IMR-90 (cell line): ENCODE measurements around the gene EMCN. TPM values are rescaled to one million over a fixed set of nuclear protein-coding genes. Genes with fewer than 3 reads are reported as not detected.

Experiments
- ATAC-seq: fragments of 200-7000 bp; cut with Tn5 transposase; 2 replicates; pipeline ENCODE4 v1.9.1; 2020; ENCODE audit warnings: low read depth, mild to moderate bottlenecking, moderate library complexity
- BruUV-seq: library from RNA; stranded (reverse); fragments of 400-500 nt; replicated peaks from 2 replicates; lab custom pipeline; 2021; lab: Mats Ljungman, UMichigan
- CTCF ChIA-PET: fragments of 300-600 bp; formaldehyde crosslinking; extraction: SDS; loops from one replicate; lab custom pipeline; 2021; ENCODE audit warnings: antibody characterized with exemption; lab: Yijun Ruan, JAX
- POLR2A ChIA-PET: fragments of 300-600 bp; sonication (Branson Sonifier 250); formaldehyde crosslinking; loops from one replicate; lab custom pipeline; 2022; ENCODE audit warnings: antibody characterized with exemption; ENCODE audit not compliant: unreplicated experiment; lab: Charles Lee
- DNase-seq: peaks from one replicate; pipeline ENCODE4 v3.0.0; 2013
- H2AFZ ChIP-seq: replicated peaks from 2 replicates; pipeline ENCODE3; 2013; ENCODE audit warnings: low read length, mild to moderate bottlenecking; ENCODE audit not compliant: poor library complexity
- H2AK5ac ChIP-seq: 2 replicates; pipeline ENCODE4 v1.6.1; 2013; ENCODE audit warnings: low read depth, low read length, inconsistent platforms
- H2AK9ac ChIP-seq: replicated peaks from 2 replicates; pipeline ENCODE3; 2013; ENCODE audit warnings: mild to moderate bottlenecking, low read depth, low read length, moderate library complexity; ENCODE audit not compliant: poor library complexity
- H2BK120ac ChIP-seq: 2 replicates; pipeline ENCODE4 v1.6.1; 2013; ENCODE audit warnings: low read depth, low read length, inconsistent platforms
- H2BK15ac ChIP-seq: 3 replicates; pipeline ENCODE4 v1.6.1; 2013; ENCODE audit warnings: low read depth, low read length, inconsistent platforms
- H2BK20ac ChIP-seq: 2 replicates; pipeline ENCODE4 v1.6.1; 2013; ENCODE audit warnings: low read depth, mild to moderate bottlenecking, inconsistent platforms, low read length, moderate library complexity
- H2BK5ac ChIP-seq: 2 replicates; pipeline ENCODE4 v1.6.1; 2013; ENCODE audit warnings: mild to moderate bottlenecking, low read depth, low read length, inconsistent platforms; ENCODE audit not compliant: poor library complexity, severe bottlenecking
- H3K14ac ChIP-seq: replicated peaks from 2 replicates; pipeline ENCODE4 v1.6.1; 2013; ENCODE audit warnings: low read depth, low read length, inconsistent platforms
- H3K18ac ChIP-seq: 2 replicates; pipeline ENCODE4 v1.6.1; 2013; ENCODE audit warnings: low read depth, low read length, control low read depth
- H3K23ac ChIP-seq: 2 replicates; pipeline ENCODE4 v1.6.1; 2013; ENCODE audit warnings: low read depth, low read length, inconsistent platforms
- H3K27ac ChIP-seq: 2 replicates; pipeline ENCODE4 v1.5.1; 2013; ENCODE audit warnings: mild to moderate bottlenecking, control low read depth, low read length; ENCODE audit not compliant: insufficient read depth
- H3K27me3 ChIP-seq: 2 replicates; pipeline ENCODE4 v1.6.1; 2013; ENCODE audit warnings: low read length; ENCODE audit not compliant: control insufficient read depth, insufficient read depth
- H3K36me3 ChIP-seq: 2 replicates; pipeline ENCODE4 v1.6.1; 2013; ENCODE audit warnings: low read length, mixed read lengths; ENCODE audit not compliant: control insufficient read depth, insufficient read depth
- H3K4ac ChIP-seq: 2 replicates; pipeline ENCODE4 v1.6.1; 2013; ENCODE audit warnings: low read depth, low read length, inconsistent platforms
- H3K4me1 ChIP-seq: 2 replicates; pipeline ENCODE4 v1.6.1; 2013; ENCODE audit warnings: low read length, mixed read lengths; ENCODE audit not compliant: control insufficient read depth, insufficient read depth
- H3K4me2 ChIP-seq: 2 replicates; pipeline ENCODE4 v1.6.1; 2013; ENCODE audit warnings: low read depth, mild to moderate bottlenecking, control low read depth, low read length, moderate library complexity
- H3K4me3 ChIP-seq: 2 replicates; pipeline ENCODE4 v1.5.1; 2013; ENCODE audit warnings: low read depth, mild to moderate bottlenecking, control low read depth, low read length, moderate library complexity; ENCODE audit not compliant: insufficient read depth
- H3K56ac ChIP-seq: 2 replicates; pipeline ENCODE4 v1.6.1; 2013; ENCODE audit warnings: low read length, inconsistent platforms; ENCODE audit not compliant: insufficient read depth; ENCODE audit errors: extremely low read depth
- H3K79me1 ChIP-seq, 2 experiments: 2 replicates each; pipeline ENCODE4 v1.6.1; 2013; ENCODE audit warnings: low read length in 2 of 2, inconsistent platforms in 1 of 2, low read depth in 1 of 2
- H3K9ac ChIP-seq: 2 replicates; pipeline ENCODE4 v1.6.1; 2013; ENCODE audit warnings: low read depth, low read length, control low read depth
- H3K9me1 ChIP-seq: 2 replicates; pipeline ENCODE4 v1.6.1; 2013; ENCODE audit warnings: low read length, inconsistent platforms; ENCODE audit not compliant: insufficient read depth
- H3K9me3 ChIP-seq: 2 replicates; pipeline ENCODE4 v1.6.1; 2013; ENCODE audit warnings: low read length; ENCODE audit not compliant: control insufficient read depth, insufficient read depth
- H4K20me1 ChIP-seq: 2 replicates; pipeline ENCODE4 v1.6.1; 2013; ENCODE audit warnings: low read length, inconsistent platforms; ENCODE audit not compliant: insufficient read depth
- H4K5ac ChIP-seq: 2 replicates; pipeline ENCODE4 v1.6.1; 2013; ENCODE audit warnings: mild to moderate bottlenecking, low read depth, low read length, control low read depth
- H4K8ac ChIP-seq, 2 experiments: 2 replicates each; pipeline ENCODE4 v1.6.1; 2013; ENCODE audit warnings: low read depth in 2 of 2, low read length in 2 of 2, control low read depth in 1 of 2, inconsistent platforms in 1 of 2
- H4K91ac ChIP-seq: 2 replicates; pipeline ENCODE4 v1.6.1; 2013; ENCODE audit warnings: low read depth, low read length, inconsistent platforms; ENCODE audit not compliant: insufficient read depth
- CHD1 ChIP-seq: IDR thresholded peaks from 2 replicates; pipeline ENCODE4 v1.6.1; 2012; ENCODE audit warnings: low read depth, low read length, improper control_type of control experiment
- CTCF ChIP-seq: conservative IDR thresholded peaks from 2 replicates; pipeline ENCODE4 v1.5.1; 2012; ENCODE audit warnings: mild to moderate bottlenecking, low read depth, low read length, improper control_type of control experiment
- FOS ChIP-seq: fragments of 150-350 bp; IDR thresholded peaks from 2 replicates; pipeline ENCODE4 v1.6.1; 2016; ENCODE audit warnings: low read depth, low read length
- RFX5 ChIP-seq: IDR thresholded peaks from 2 replicates; pipeline ENCODE4 v1.8.0; 2012; ENCODE audit warnings: low read depth, mild to moderate bottlenecking, low read length, moderate library complexity
- USF2 ChIP-seq: fragments of 150-350 bp; IDR thresholded peaks from 2 replicates; pipeline ENCODE4 v1.6.1; 2017; ENCODE audit warnings: mild to moderate bottlenecking, antibody characterized with exemption, low read length, low read depth
- WGBS, 2 experiments: methylation state at CpG; one replicate each; pipeline versions ENCODE4 v1.1.5 to v1.1.7; 2013; ENCODE audit warnings: missing lambda C conversion rate in 2 of 2; ENCODE audit not compliant: insufficient read length in 1 of 2; ENCODE audit errors: extremely low coverage in 2 of 2; 5-methylcytosine and 5-hydroxymethylcytosine counted together
- dilution Hi-C: fragments of 300-500 bp; cut with HindIII; formaldehyde crosslinking; loops from one replicate; pipeline ENCODE4 v1.14.3; 2018; ENCODE audit warnings: low sequenced_read_pairs; ENCODE audit not compliant: unreplicated experiment
- in situ Hi-C: fragments of 300-500 bp; cut with MboI; formaldehyde crosslinking; loops from 3 replicates; pipeline ENCODE4 v1.14.3; 2019; ENCODE audit warnings: low sequenced_read_pairs, inconsistent platforms, mixed read lengths
- intact Hi-C: fragments of 100-400 bp; cut with micrococcal nuclease; formaldehyde crosslinking; loops from 2 replicates; pipeline ENCODE4 v1.10.0; 2022
- polyA plus RNA-seq, 3 experiments: library from polyadenylated mRNA; depleted of rRNA; stranded (reverse); fragments of >200 nt; gene quantifications; 2 replicates each; pipeline ENCODE4 v1.2.3, GENCODE V29; 2012; ENCODE audit warnings: low replicate concordance in 1 of 3
- total RNA-seq: library from RNA; depleted of rRNA; stranded (reverse); fragments of >200 nt; gene quantifications from 2 replicates; pipeline ENCODE4 v1.2.3, GENCODE V29; 2012

Gene EMCN
- total and polyA plus RNA-seq, 2 of the 4 experiments (the other 2 are of a cell fraction) = not detected

GRCh38 chr4:100359441-100359840 lies 158.4 kb downstream of the EMCN start:
- Histone ChIP-seq H3K4ac (no peak overlapping the region), H3K14ac (no peak overlapping the region), H2BK20ac (no peak overlapping the region), H3K27me3 (no peaks in the 10 kb centered on the region), H3K9me3 (0 out of 2 replicates have a peak, but pooled peaks cover 2% of the 10 kb centered on the region), H3K4me2 (no peak overlapping the region), H4K5ac (no peak overlapping the region), H4K8ac (no peak overlapping the region), H3K4me3 (no peak overlapping the region), H3K4me1 (peaks cover 5% of the 10 kb centered on the region; the same call in 1 of the 2 replicates), H3K56ac (no peak overlapping the region), H3K9me1 (no peaks in the 10 kb centered on the region), H2BK5ac (no peak overlapping the region), H3K36me3 (no peaks in the 10 kb centered on the region), H4K20me1 (no peaks in the 10 kb centered on the region), H3K79me1 (no peaks in the 10 kb centered on the region), H3K9ac (no peak overlapping the region), H2BK15ac (no peak overlapping the region), H3K23ac (no peak overlapping the region), H4K91ac (no peak overlapping the region), H2AK5ac (no peak overlapping the region), H3K18ac (no peak overlapping the region), H3K27ac (no peak overlapping the region), H2AFZ (no peak overlapping the region), H2BK120ac (no peak overlapping the region), H2AK9ac (no peak overlapping the region)
- WGBS, 2 experiments = no CpG with 5 or more reads among the region's 2 CpGs
- CTCF ChIA-PET = interaction anchor here (1.1 kb wide), 1 partner anchor 21 kb away, joined by 3 read pairs; no protein-coding TSS in a partner anchor
- dilution Hi-C loops (no loop called here), in situ Hi-C loops (no loop called here), intact Hi-C loops (no loop called here)
- TF ChIP-seq RFX5 (no peak), USF2 (no peak), CHD1 (no peak), FOS (no peak), CTCF (no peak)
- no peak for DNase-seq
- ATAC-seq = no peak
- no TSS peak for BruUV-seq
- POLR2A ChIA-PET = no interaction called here
